ENCODE data around the gene RGS16.
"Not testable (repeated sequence)": the region's sequence is repeated elsewhere in the genome, so short reads cannot be mapped to it uniquely, and the experiment has no call there.

Gene RGS16

GRCh38 chr1:182604175-182605164 lies at the start of gene RGS16:
Gene RGS16 (minus strand): TSS chr1:182604389. CDS start chr1:182604259, 130 bp downstream.
- DNase-seq: peak; percentile 60

GRCh38 chr1:182653986-182654385 lies 49.8 kb upstream of the RGS16 start:
- no peak for DNase-seq

- DNase-seq: no peak
Observed at GRCh38 chr1:182652933-182653332, 48.7 kb upstream of the RGS16 start.

- no peak for DNase-seq
Observed at GRCh38 chr1:182651339-182651724, 47.1 kb upstream of the RGS16 start.

- no peak for DNase-seq
Observed at GRCh38 chr1:182650678-182651338, 46.6 kb upstream of the RGS16 start.

- DNase-seq: no peak
Observed at GRCh38 chr1:182649041-182649440, 44.9 kb upstream of the RGS16 start.

GRCh38 chr1:182646739-182647138 lies 42.5 kb upstream of the RGS16 start:
- DNase-seq: no peak

- DNase-seq: no peak
Observed at GRCh38 chr1:182644886-182645285, 40.7 kb upstream of the RGS16 start.

- DNase-seq: no peak
Observed at GRCh38 chr1:182643699-182644098, 39.5 kb upstream of the RGS16 start.

- DNase-seq: no peak
Observed at GRCh38 chr1:182642461-182642860, 38.3 kb upstream of the RGS16 start.

GRCh38 chr1:182641561-182641960 lies 37.4 kb upstream of the RGS16 start:
- DNase-seq: no peak

GRCh38 chr1:182639330-182639729 lies 35.1 kb upstream of the RGS16 start:
- no peak for DNase-seq

- DNase-seq: no peak
Observed at GRCh38 chr1:182637769-182638168, 33.6 kb upstream of the RGS16 start.

- DNase-seq: no peak
Observed at GRCh38 chr1:182635871-182636270, 31.7 kb upstream of the RGS16 start.

GRCh38 chr1:182634306-182635072 lies 30.3 kb upstream of the RGS16 start:
- DNase-seq: no peak

GRCh38 chr1:182633657-182634281 lies 29.6 kb upstream of the RGS16 start:
- DNase-seq: no peak

- no peak for DNase-seq
Observed at GRCh38 chr1:182633031-182633430, 28.8 kb upstream of the RGS16 start.

GRCh38 chr1:182632441-182632857 lies 28.3 kb upstream of the RGS16 start:
- not testable (repeated sequence) for DNase-seq

GRCh38 chr1:182631954-182632353 lies 27.8 kb upstream of the RGS16 start:
- DNase-seq: no peak

- DNase-seq: no peak
Observed at GRCh38 chr1:182631053-182631677, 27.0 kb upstream of the RGS16 start.

- no peak for DNase-seq
Observed at GRCh38 chr1:182630586-182630985, 26.4 kb upstream of the RGS16 start.

GRCh38 chr1:182629499-182630096 lies 25.4 kb upstream of the RGS16 start:
- DNase-seq: no peak
